Activated CD4-positive, alpha-beta T cell treated with anti-CD3 and anti-CD28 coated beads, Interleukin-2, amount 50 U/mL, for 1 hour (primary cell): ENCODE data around the gene TRAM2.

Source experiments
- DNase-seq: peaks from one replicate; pipeline ENCODE4 v3.0.0-alpha.2; 2020

Gene TRAM2

GRCh38 chr6:52577022-52577777, at the start of gene TRAM2:
TRAM2 (minus strand) TSS chr6:52577060; CDS start chr6:52576915, 145 bp downstream.
- peak; percentile 79 for DNase-seq

GRCh38 chr6:52622810-52623209, 46.0 kb upstream of the TRAM2 start:
- no peak for DNase-seq

- no peak for DNase-seq
These were observed 44.8 kb upstream of the TRAM2 start for GRCh38 chr6:52621631-52622030.

GRCh38 chr6:52620906-52621190, 44.0 kb upstream of the TRAM2 start:
- DNase-seq, result no peak

GRCh38 chr6:52620055-52620905, 43.4 kb upstream of the TRAM2 start:
- no peak for DNase-seq

GRCh38 chr6:52617087-52617486, 40.2 kb upstream of the TRAM2 start:
- DNase-seq, result no peak

GRCh38 chr6:52616059-52616690, 39.3 kb upstream of the TRAM2 start:
- no peak for DNase-seq

- DNase-seq, result no peak
These were observed 35.6 kb upstream of the TRAM2 start for GRCh38 chr6:52612336-52613054.

GRCh38 chr6:52611833-52612232, 35.0 kb upstream of the TRAM2 start:
- DNase-seq, result no peak

GRCh38 chr6:52610745-52611355, 34.0 kb upstream of the TRAM2 start:
- DNase-seq, result no peak

- no peak for DNase-seq
These were observed 33.2 kb upstream of the TRAM2 start for GRCh38 chr6:52610011-52610410.

- no peak for DNase-seq
These were observed 28.8 kb upstream of the TRAM2 start for GRCh38 chr6:52605610-52606185.

- no peak for DNase-seq
These were observed 26.3 kb upstream of the TRAM2 start for GRCh38 chr6:52603000-52603795.

GRCh38 chr6:52598824-52599190, 21.9 kb upstream of the TRAM2 start:
- no peak for DNase-seq

GRCh38 chr6:52598123-52598823, 21.4 kb upstream of the TRAM2 start:
- no peak for DNase-seq

GRCh38 chr6:52597738-52598122, 20.9 kb upstream of the TRAM2 start:
- no peak for DNase-seq

GRCh38 chr6:52596371-52597028, 19.6 kb upstream of the TRAM2 start:
- DNase-seq, result no peak

- no peak for DNase-seq
These were observed 18.9 kb upstream of the TRAM2 start for GRCh38 chr6:52595796-52596130.

- DNase-seq, result no peak
These were observed 18.3 kb upstream of the TRAM2 start for GRCh38 chr6:52595000-52595795.

GRCh38 chr6:52594221-52594620, 17.4 kb upstream of the TRAM2 start:
- no peak for DNase-seq
